ENCODE data around the gene MSL1. TPM values are rescaled to one million over a fixed set of nuclear protein-coding genes. Genes with fewer than 3 reads are reported as not detected.
A peak's percentile ranks its signal among the peaks of the same experiment; 100 is the strongest.

MSL1 gene
- total and polyA plus RNA-seq, 2 of the 13 experiments (the other 11 are each of a cell fraction or from before 2014, with no cell fraction given): 63.8 to 88.5 TPM

- no peak for TF ChIP-seq DMTF1 (CRISPR knock-in tag; IDR thresholded peaks at IDR 0.05)
- peak; percentile 71; the same call in 1 of the 2 replicates for TF ChIP-seq MNT (IDR thresholded peaks at IDR 0.05)
- no peak for TF ChIP-seq ZNF333 (CRISPR knock-in tag; IDR thresholded peaks at IDR 0.05; ENCODE audit: borderline replicate concordance)
- TF ChIP-seq HNF4G (IDR thresholded peaks at IDR 0.05; ENCODE audit: borderline replicate concordance, low read depth, low read length): peak; percentile 91
- TF ChIP-seq HNF4G (CRISPR knock-in tag; IDR thresholded peaks at IDR 0.05; ENCODE audit: borderline replicate concordance, low read depth): peak; percentile 95
- no peak for TF ChIP-seq NFAT5 (CRISPR knock-in tag; IDR thresholded peaks at IDR 0.05)
- TF ChIP-seq RXRB (CRISPR knock-in tag; IDR thresholded peaks at IDR 0.05; ENCODE audit: borderline replicate concordance): peak; percentile 81
- TF ChIP-seq ZNF639 (CRISPR knock-in tag; conservative IDR thresholded peaks at IDR 0.05): peak; percentile 39; the same call in 1 of the 2 replicates
- 0 out of 2 replicates have a peak, but pooled peaks have one; percentile 46 for TF ChIP-seq ZMYM3 (CRISPR knock-in tag; IDR thresholded peaks at IDR 0.05)
- TF ChIP-seq ZBTB3 (CRISPR knock-in tag; IDR thresholded peaks at IDR 0.05; ENCODE audit: borderline replicate concordance, low read depth): no peak
- TF ChIP-seq ZNF547 (CRISPR knock-in tag; IDR thresholded peaks at IDR 0.05): peak; percentile 56
- TF ChIP-seq HMG20A (CRISPR knock-in tag; IDR thresholded peaks at IDR 0.05; ENCODE audit: borderline replicate concordance): peak; percentile 76
- TF ChIP-seq ZNF75D (CRISPR knock-in tag; IDR thresholded peaks at IDR 0.05; ENCODE audit: borderline replicate concordance): no peak
- TF ChIP-seq BCLAF1 (IDR thresholded peaks at IDR 0.05): no peak
Measured at GRCh38 chr17:40111221-40112128, 10.3 kb upstream of the MSL1 start (continued).
